GM12878 (cell line): ENCODE measurements around the gene DHRS7B. TPM values are rescaled to one million over a fixed set of nuclear protein-coding genes. Genes with fewer than 3 reads are reported as not detected.

Experiments
- ATAC-seq: fragments of 200-7000 bp; cut with Tn5 transposase; 3 replicates; pipeline ENCODE4 v1.9.1; 2020; ENCODE audit warnings: mild to moderate bottlenecking, moderate library complexity
- BruUV-seq: library from RNA; stranded (reverse); fragments of 400-500 nt; replicated peaks from 2 replicates; lab custom pipeline; 2021; lab: Mats Ljungman, UMichigan
- CTCF ChIA-PET: fragments of 300-600 bp; sonication (Branson Sonifier 250); formaldehyde crosslinking; extraction: SDS; loops from one replicate; lab custom pipeline; 2021; ENCODE audit warnings: inconsistent platforms; lab: Yijun Ruan, JAX
- POLR2A ChIA-PET: fragments of 350-600 bp; formaldehyde crosslinking; extraction: SDS; loops from one replicate; lab custom pipeline; 2021; ENCODE audit warnings: inconsistent platforms; lab: Charles Lee
- RAD21 ChIA-PET: fragments of 300-600 bp; sonication (Branson Sonifier 250); formaldehyde crosslinking; loops from one replicate; lab custom pipeline; 2023; ENCODE audit warnings: antibody characterized with exemption; ENCODE audit not compliant: unreplicated experiment; lab: Charles Lee
- SMC1A ChIA-PET: fragments of 300-600 bp; sonication (Branson Sonifier 250); formaldehyde crosslinking; loops from one replicate; lab custom pipeline; 2023; ENCODE audit not compliant: unreplicated experiment, uncharacterized antibody; lab: Charles Lee
- DNase-seq: peaks from one replicate; pipeline ENCODE4 v3.0.0-alpha.2; 2011; ENCODE audit warnings: low read depth, low spot score
- FAIRE-seq: peaks from 3 replicates; lab custom pipeline; 2011; peaks lifted over from hg19 to GRCh38; lab: Jason Lieb, UNC
- H2AFZ ChIP-seq: 2 replicates; pipeline ENCODE4 v1.6.0; 2011; ENCODE audit warnings: low read depth, low read length, control low read depth; ENCODE audit not compliant: control insufficient read depth
- H3K27ac ChIP-seq: 2 replicates; pipeline ENCODE4 v1.5.1; 2011; ENCODE audit warnings: control low read depth; ENCODE audit not compliant: control insufficient read depth, insufficient read depth
- H3K27me3 ChIP-seq, 2 experiments: replicated peaks in 1 of 2; 2 replicates each; pipeline versions ENCODE4 v1.6.0 to v1.6.1; 2011; ENCODE audit warnings: low read length in 1 of 2; ENCODE audit not compliant: control insufficient read depth in 2 of 2, insufficient read depth in 2 of 2
- H3K36me3 ChIP-seq, 2 experiments: 2 replicates each; pipeline ENCODE4 v1.5.1; 2011; ENCODE audit warnings: low read length in 1 of 2; ENCODE audit not compliant: control insufficient read depth in 2 of 2, insufficient read depth in 2 of 2
- H3K4me1 ChIP-seq: 2 replicates; pipeline ENCODE4 v1.6.1; 2011; ENCODE audit warnings: mild to moderate bottlenecking, low read length, moderate library complexity, mixed read lengths; ENCODE audit not compliant: control insufficient read depth, insufficient read depth
- H3K4me2 ChIP-seq: 2 replicates; pipeline ENCODE4 v1.6.0; 2011; ENCODE audit warnings: control low read depth; ENCODE audit not compliant: control insufficient read depth, insufficient read depth
- H3K4me3 ChIP-seq: fragments of 200-600 bp; sonication (generic); 2 replicates; pipeline ENCODE4 v1.5.1; 2016
- H3K79me2 ChIP-seq: 2 replicates; pipeline ENCODE4 v1.6.0; 2011; ENCODE audit warnings: low read length; ENCODE audit not compliant: control insufficient read depth, insufficient read depth
- H3K9ac ChIP-seq: 2 replicates; pipeline ENCODE4 v1.8.0; 2011; ENCODE audit warnings: low read length, control low read depth, mixed read lengths; ENCODE audit not compliant: control insufficient read depth, insufficient read depth
- H3K9me3 ChIP-seq: replicated peaks from 3 replicates; pipeline ENCODE4 v1.5.1; 2011; ENCODE audit warnings: mild to moderate bottlenecking, low read length; ENCODE audit not compliant: control insufficient read depth, insufficient read depth
- H4K20me1 ChIP-seq: 2 replicates; pipeline ENCODE4 v1.6.0; 2011; ENCODE audit not compliant: control insufficient read depth, insufficient read depth
- CHD2 ChIP-seq: IDR thresholded peaks from 2 replicates; pipeline ENCODE4 v1.6.1; 2011; ENCODE audit warnings: low read depth, low read length, improper control_type of control experiment, borderline replicate concordance
- NBN ChIP-seq: fragments of 450-650 bp; IDR thresholded peaks from 2 replicates; pipeline ENCODE4 v1.6.1; 2016
- SMAD1 ChIP-seq: fragments of 450-650 bp; IDR thresholded peaks from 2 replicates; pipeline ENCODE4 v1.6.1; 2018; ENCODE audit warnings: mild to moderate bottlenecking, low read depth; ENCODE audit not compliant: partially characterized antibody
- WGBS: methylation state at CpG from one replicate; pipeline ENCODE4 v1.1.6; 2016; ENCODE audit warnings: low lambda C conversion rate; ENCODE audit not compliant: insufficient replicate concordance, insufficient coverage; ENCODE audit errors: missing lambda C conversion rate; 5-methylcytosine and 5-hydroxymethylcytosine counted together
- in situ Hi-C: fragments of 300-500 bp; cut with MboI; formaldehyde crosslinking; loops from 9 replicates; pipeline ENCODE4 v1.14.3; 2018; ENCODE audit warnings: mixed read lengths
- intact Hi-C: fragments of 100-400 bp; cut with micrococcal nuclease; formaldehyde crosslinking; loops from one replicate; pipeline ENCODE4 v1.14.2; 2022; ENCODE audit not compliant: unreplicated experiment
- polyA plus RNA-seq, 11 experiments: library from polyadenylated mRNA; depleted of rRNA in 4 of 11; unstranded in 6 of 11; stranded (reverse) in 5 of 11; fragments of >200 nt; fragmentation: Nextera tagmentation in 4 of 11; fragmentation: Illumina TruSeq in 1 of 11; extraction: Ambion mirVana in 4 of 11; extraction: Trizol in 1 of 11; gene quantifications; 1 replicate in 1 of 11; 2 replicates in 10 of 11; pipeline versions ENCODE4 v1.2.1 to v1.2.3, GENCODE V29; 2011 to 2016; ENCODE audit warnings: inconsistent platforms in 2 of 11, missing spikeins in 2 of 11, low read depth in 1 of 11
- total RNA-seq, 4 experiments: library from RNA; depleted of rRNA in 3 of 4; stranded (reverse); fragments of >200 nt in 3 of 4; fragmentation: Illumina TruSeq in 1 of 4; extraction: Trizol in 1 of 4; gene quantifications; 2 replicates each; pipeline versions ENCODE4 v1.2.1 to v1.2.3, GENCODE V29; 2013 to 2021
- TF ChIP-seq, protein P1 (sequence below): IDR thresholded peaks from 2 replicates; pipeline ENCODE4 v1.6.1; 2012; ENCODE audit warnings: mild to moderate bottlenecking, low read depth, low read length

The DHRS7B gene
- total and polyA plus RNA-seq, 10 of the 15 experiments (the other 5 are each of a cell fraction or from before 2014, with no cell fraction given) = 11.1 to 35.6 (median 23.0) TPM

DNA sequence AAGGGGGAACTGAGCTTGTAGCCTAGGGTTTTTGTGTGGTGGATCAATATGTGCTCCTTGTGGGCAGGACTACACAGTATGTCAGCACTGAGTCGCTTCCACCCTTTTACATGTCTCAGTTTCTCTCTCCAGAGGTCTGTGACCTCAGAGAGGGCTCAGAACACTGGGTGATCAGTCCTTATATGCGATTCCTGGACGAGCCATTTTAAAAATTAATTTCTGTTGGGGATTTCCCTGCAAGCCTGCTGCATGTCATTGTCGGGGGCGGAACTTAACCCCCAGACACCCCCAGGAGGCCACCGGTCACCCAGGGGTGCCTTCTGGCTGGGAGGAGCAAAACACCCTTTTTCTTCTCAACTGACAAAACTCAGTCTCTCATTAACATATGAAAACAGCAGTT lies 14.1 kb downstream of the DHRS7B start (continued):
- TF ChIP-seq, protein P1, sequence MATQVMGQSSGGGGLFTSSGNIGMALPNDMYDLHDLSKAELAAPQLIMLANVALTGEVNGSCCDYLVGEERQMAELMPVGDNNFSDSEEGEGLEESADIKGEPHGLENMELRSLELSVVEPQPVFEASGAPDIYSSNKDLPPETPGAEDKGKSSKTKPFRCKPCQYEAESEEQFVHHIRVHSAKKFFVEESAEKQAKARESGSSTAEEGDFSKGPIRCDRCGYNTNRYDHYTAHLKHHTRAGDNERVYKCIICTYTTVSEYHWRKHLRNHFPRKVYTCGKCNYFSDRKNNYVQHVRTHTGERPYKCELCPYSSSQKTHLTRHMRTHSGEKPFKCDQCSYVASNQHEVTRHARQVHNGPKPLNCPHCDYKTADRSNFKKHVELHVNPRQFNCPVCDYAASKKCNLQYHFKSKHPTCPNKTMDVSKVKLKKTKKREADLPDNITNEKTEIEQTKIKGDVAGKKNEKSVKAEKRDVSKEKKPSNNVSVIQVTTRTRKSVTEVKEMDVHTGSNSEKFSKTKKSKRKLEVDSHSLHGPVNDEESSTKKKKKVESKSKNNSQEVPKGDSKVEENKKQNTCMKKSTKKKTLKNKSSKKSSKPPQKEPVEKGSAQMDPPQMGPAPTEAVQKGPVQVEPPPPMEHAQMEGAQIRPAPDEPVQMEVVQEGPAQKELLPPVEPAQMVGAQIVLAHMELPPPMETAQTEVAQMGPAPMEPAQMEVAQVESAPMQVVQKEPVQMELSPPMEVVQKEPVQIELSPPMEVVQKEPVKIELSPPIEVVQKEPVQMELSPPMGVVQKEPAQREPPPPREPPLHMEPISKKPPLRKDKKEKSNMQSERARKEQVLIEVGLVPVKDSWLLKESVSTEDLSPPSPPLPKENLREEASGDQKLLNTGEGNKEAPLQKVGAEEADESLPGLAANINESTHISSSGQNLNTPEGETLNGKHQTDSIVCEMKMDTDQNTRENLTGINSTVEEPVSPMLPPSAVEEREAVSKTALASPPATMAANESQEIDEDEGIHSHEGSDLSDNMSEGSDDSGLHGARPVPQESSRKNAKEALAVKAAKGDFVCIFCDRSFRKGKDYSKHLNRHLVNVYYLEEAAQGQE = no peak
- no peak for TF ChIP-seq SMAD1

DNA sequence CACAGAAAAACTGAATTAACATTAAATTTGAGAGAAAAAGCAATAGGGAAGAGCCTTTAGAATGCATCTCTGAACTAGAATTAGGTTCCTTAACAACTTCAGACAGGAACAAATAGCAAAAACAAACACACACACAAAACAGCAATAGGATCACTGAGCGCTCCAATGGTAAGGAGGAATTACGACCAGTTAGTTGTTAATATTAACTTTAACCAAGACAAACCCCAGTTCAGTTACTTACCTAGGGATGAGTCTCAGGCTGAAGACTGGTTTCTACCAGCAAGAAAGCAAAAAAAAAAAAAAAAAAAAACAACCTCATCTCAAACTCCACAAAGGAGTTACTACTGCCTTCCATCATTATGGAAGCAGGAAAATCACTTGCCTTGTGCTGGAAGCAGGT lies 14.6 kb downstream of the DHRS7B start:
- no peaks in the 10 kb centered on the region; the same call in 2 of the 3 replicates for H3K9me3 ChIP-seq
- DNase-seq (no peak), FAIRE-seq (no peak), ATAC-seq (no peak)
- peaks cover 9% of the 10 kb centered on the region for H3K79me2 ChIP-seq
- no peaks in the 10 kb centered on the region for H4K20me1 ChIP-seq
- ChIA-PET CTCF (interaction anchor here (0.7 to 3.3 kb wide), 4 partner anchors 10 to 147 kb away, joined by 4 to 22 read pairs (median 9); partner anchors contain the start of gene DHRS7B), SMC1A (interaction anchor here (0.6 to 2.2 kb wide), 4 partner anchors 9 to 123 kb away, joined by 3 to 11 read pairs (median 3); no protein-coding TSS in a partner anchor), RAD21 (interaction anchor here (2.3 kb wide), 1 partner anchor 13 kb away, joined by 8 read pairs; no protein-coding TSS in a partner anchor), POLR2A (interaction anchor here (1.4 kb wide), 1 partner anchor 9 kb away, joined by 10 read pairs; no protein-coding TSS in a partner anchor)
- no peak for TF ChIP-seq CHD2
- TF ChIP-seq NBN = 0 out of 2 replicates have a peak, but pooled peaks have one; percentile 1
- no peaks in the 10 kb centered on the region; a peak in 1 of 4 replicates for H3K36me3 ChIP-seq
- H3K9ac ChIP-seq = peak overlapping the region; percentile 8; the same call in 1 of the 2 replicates
- intact Hi-C loops = no loop called here
- peak overlapping the region; percentile 83 for H3K4me2 ChIP-seq
- no TSS peak for BruUV-seq
- WGBS = 98% methylated on average over 2 of the region's 2 CpGs
- in situ Hi-C loops = no loop called here
- peak overlapping the region; percentile 2; the same call in 1 of the 2 replicates for H3K4me3 ChIP-seq
- no peaks in the 10 kb centered on the region for H3K27me3 ChIP-seq
- H2AFZ ChIP-seq = peak overlapping the region; percentile 50
- H3K27ac ChIP-seq = peak overlapping the region; percentile 72
- peaks cover 35% of the 10 kb centered on the region for H3K4me1 ChIP-seq
